Sigmoid colon (tissue), 7 donors: ENCODE data around the gene FUT8. TPM values are rescaled to one million over a fixed set of nuclear protein-coding genes. Genes with fewer than 3 reads are reported as not detected.

Experiments used
- DNase-seq: peaks from one replicate; pipeline ENCODE4 v3.0.0-alpha.2; 2019
- H3K27ac ChIP-seq, 4 donors: fragments of 200-600 bp; sonication (generic); one replicate each; pipeline ENCODE4 v1.5.1; 2016 to 2019; ENCODE audit warnings: mild to moderate bottlenecking in 1 of 4
- H3K27me3 ChIP-seq, 3 donors: fragments of 200-600 bp; sonication (generic); one replicate each; pipeline ENCODE4 v1.5.1; 2019; ENCODE audit warnings: mild to moderate bottlenecking in 1 of 3
- H3K36me3 ChIP-seq, 4 donors: fragments of 200-600 bp; sonication (generic); one replicate each; pipeline ENCODE4 v1.5.1; 2016 to 2019
- H3K4me1 ChIP-seq, 4 donors: fragments of 200-600 bp; sonication (generic); one replicate each; pipeline ENCODE4 v1.5.1; 2017 to 2019
- H3K4me3 ChIP-seq, 4 donors: fragments of 200-600 bp; sonication (generic); one replicate each; pipeline ENCODE4 v1.5.1; 2017 to 2019; ENCODE audit warnings: mild to moderate bottlenecking in 2 of 4, moderate library complexity in 1 of 4
- H3K9me3 ChIP-seq, 4 donors: fragments of 200-600 bp in 3 of 4; sonication (generic) in 3 of 4; one replicate each; pipeline versions ENCODE4 v1.5.1 to v1.6.1; 2013 to 2019
- CTCF ChIP-seq, 4 experiments: fragments of 450-650 bp in 3 of 4; fragments of 200-600 bp in 1 of 4; IDR thresholded peaks; one replicate each; pipeline ENCODE4 v1.5.1; 2016 to 2019; ENCODE audit warnings: antibody characterized with exemption in 4 of 4, mild to moderate bottlenecking in 3 of 4, moderate library complexity in 2 of 4
- EP300 ChIP-seq, 4 donors: sonication (generic); formaldehyde crosslinking; IDR thresholded peaks; one replicate each; pipeline ENCODE4 v1.6.1; 2017; ENCODE audit warnings: antibody characterized with exemption in 4 of 4
- POLR2A ChIP-seq, 2 donors: fragments of 450-650 bp; IDR thresholded peaks; one replicate each; pipeline ENCODE4 v1.6.1; 2016; ENCODE audit warnings: antibody characterized with exemption in 2 of 2, mild to moderate bottlenecking in 2 of 2, moderate library complexity in 2 of 2
- POLR2AphosphoS5 ChIP-seq, 4 donors: sonication (generic); formaldehyde crosslinking; IDR thresholded peaks; one replicate each; pipeline ENCODE4 v1.6.1; 2017; ENCODE audit warnings: antibody characterized with exemption in 4 of 4
- WGBS, 2 donors: extraction: QIAGEN DNeasy Blood & Tissue Kit; methylation state at CpG; one replicate each; pipeline ENCODE4 v1.1.7; 2013; 5-methylcytosine and 5-hydroxymethylcytosine counted together
- intact Hi-C: fragments of 100-400 bp; cut with DNase I; formaldehyde crosslinking; loops from one replicate; pipeline ENCODE4 v1.15.1; 2023
- polyA plus RNA-seq, 3 donors: library from polyadenylated mRNA; stranded (reverse); fragments of 200-250 nt; gene quantifications; one replicate each; pipeline ENCODE4 v1.2.3, GENCODE V29; 2013
- total RNA-seq, 4 donors: library from RNA; depleted of rRNA; stranded (reverse); fragments of >200 nt; gene quantifications; one replicate each; pipeline ENCODE4 v1.1.0, GENCODE V29; 2016
- donor health status: healthy with polysubstance abuse.
- donor health status: Bipolar disorder and iron deficiency.
- donor health status: healthy.

The FUT8 gene
- total and polyA plus RNA-seq, 7 donors = 2.5 to 53.9 (median 22.0) TPM

- 93 to 94% methylated on average over 4 of the region's 4 CpGs for WGBS, 2 donors
- Histone ChIP-seq H3K36me3 (no peaks in the 10 kb centered on the region), H3K4me3 (no peak overlapping the region), H3K27ac (no peak overlapping the region), H3K27me3 (no peaks in the 10 kb centered on the region), H3K9me3 (no peaks in the 10 kb centered on the region), H3K4me1 (peaks cover 0 to 14% (median 0%) of the 10 kb centered on the region in 4 donors)
- intact Hi-C loops = no loop called here
- DNase-seq = no peak
- TF ChIP-seq POLR2A (IDR thresholded peaks at IDR 0.05) = no peak
- no peak for TF ChIP-seq CTCF (IDR thresholded peaks at IDR 0.05)
- no peak for TF ChIP-seq EP300 (IDR thresholded peaks at IDR 0.05)
- no peak for TF ChIP-seq POLR2AphosphoS5 (IDR thresholded peaks at IDR 0.05)
These were observed 176.1 kb downstream of the FUT8 start for GRCh38 chr14:65588426-65589140.

- H3K36me3 ChIP-seq = no peaks in the 10 kb centered on the region
- DNase-seq = no peak
- WGBS, 2 donors = 48 to 81% methylated on average over 13 of the region's 13 CpGs
- H3K27me3 ChIP-seq = no peaks in the 10 kb centered on the region
- H3K9me3 ChIP-seq = no peaks in the 10 kb centered on the region
- peaks cover 0 to 8% (median 2%) of the 10 kb centered on the region in 4 donors for H3K4me1 ChIP-seq
- no peak for TF ChIP-seq POLR2AphosphoS5 (IDR thresholded peaks at IDR 0.05)
- no peak for TF ChIP-seq CTCF (IDR thresholded peaks at IDR 0.05)
- TF ChIP-seq POLR2A (IDR thresholded peaks at IDR 0.05) = no peak
- no peak for TF ChIP-seq EP300 (IDR thresholded peaks at IDR 0.05)
- intact Hi-C loops = no loop called here
- H3K4me3 ChIP-seq = no peak overlapping the region
- no peak overlapping the region for H3K27ac ChIP-seq
These were observed 181.8 kb downstream of the FUT8 start for GRCh38 chr14:65594153-65594881.

- 96 to 97% methylated on average over 5 of the region's 5 CpGs for WGBS, 2 donors
- DNase-seq = no peak
- no peak overlapping the region for H3K4me3 ChIP-seq
- H3K36me3 ChIP-seq = no peaks in the 10 kb centered on the region
- no peaks in the 10 kb centered on the region for H3K9me3 ChIP-seq
- H3K27ac ChIP-seq = no peak overlapping the region
- intact Hi-C loops = no loop called here
- H3K4me1 ChIP-seq = peaks cover 0 to 13% (median 7%) of the 10 kb centered on the region in 4 donors
- TF ChIP-seq EP300 (IDR thresholded peaks at IDR 0.05) = no peak
- TF ChIP-seq POLR2A (IDR thresholded peaks at IDR 0.05) = no peak
- no peak for TF ChIP-seq POLR2AphosphoS5 (IDR thresholded peaks at IDR 0.05)
- no peak for TF ChIP-seq CTCF (IDR thresholded peaks at IDR 0.05)
- no peaks in the 10 kb centered on the region for H3K27me3 ChIP-seq
These were observed 182.3 kb downstream of the FUT8 start for GRCh38 chr14:65594882-65595237.

- H3K36me3 ChIP-seq = no peaks in the 10 kb centered on the region
- no peaks in the 10 kb centered on the region for H3K27me3 ChIP-seq
- intact Hi-C loops = no loop called here
- H3K9me3 ChIP-seq = no peaks in the 10 kb centered on the region
- DNase-seq = no peak
- no peak overlapping the region for H3K27ac ChIP-seq
- 0 to 1% methylated on average over 1 of the region's 1 CpG for WGBS, 2 donors
- H3K4me1 ChIP-seq = peaks cover 0 to 10% (median 7%) of the 10 kb centered on the region in 4 donors
- H3K4me3 ChIP-seq = no peak overlapping the region
- TF ChIP-seq CTCF (IDR thresholded peaks at IDR 0.05) (no peak), EP300 (IDR thresholded peaks at IDR 0.05) (no peak)
These were observed 186.8 kb downstream of the FUT8 start for GRCh38 chr14:65599375-65599774.
